ENCODE data around the gene SYNE3. TPM values are rescaled to one million over a fixed set of nuclear protein-coding genes. Genes with fewer than 3 reads are reported as not detected.

The SYNE3 gene
- total RNA-seq (1 to 10 TPM; 3.4 to 4.7 (median 4.1) TPM), polyA plus RNA-seq (1 to 10 TPM in 1 of 3 donors, under 1 TPM in 2; 0.45 to 1.3 (median 0.96) TPM)
- long read RNA-seq, donor 1 = 0 reads
- long read RNA-seq, donor 2, partial matches to known transcripts = 2 of 6 reads
- long read RNA-seq, donor 2, other reads (novel, unspliced or antisense) = 4 of 6 reads

- Histone ChIP-seq H3K9me3 (no peaks in the 10 kb centered on the region), H3K4me3 (peak within 1 kb of the TSS; percentile 86), H3K27ac (peak within 1 kb of the TSS; percentile 58), H3K27me3 (ENCODE audit: insufficient read depth in 3 of 3, low read length in 2 of 3) (no peaks in the 10 kb centered on the region), H3K36me3 (ENCODE audit: insufficient read depth in 1 of 2, low read depth in 1 of 2) (no peaks in the 10 kb centered on the region), H3K4me1 (peaks cover 40% of the 10 kb centered on the region)
- DNase-seq (peak; percentile 80 to 82), ATAC-seq (peak; percentile 71 to 73 (median 72))
- 1 to 2% (median 2%) methylated on average over 28 to 59 of the region's 60 CpGs for WGBS, 3 donors
- no peak for TF ChIP-seq CTCF (IDR thresholded peaks at IDR 0.05)
- intact Hi-C loops (cut with DNase I) = no loop called here
These were observed at the start of gene SYNE3 for GRCh38 chr14:95516554-95517181. Gene SYNE3, minus strand, starts transcription at chr14:95516650. Its CDS starts 40,829 bp downstream, at chr14:95475821.

GRCh38 chr14:95564060-95564459, 47.6 kb upstream of the SYNE3 start:
- WGBS, 3 donors = 32 to 44% (median 36%) methylated on average over 4 of the region's 4 CpGs
- Histone ChIP-seq H3K36me3 (ENCODE audit: insufficient read depth in 1 of 2, low read depth in 1 of 2) (no peaks in the 10 kb centered on the region), H3K27ac (no peak overlapping the region), H3K4me3 (no peak overlapping the region), H3K4me1 (no peaks in the 10 kb centered on the region), H3K9me3 (no peaks in the 10 kb centered on the region), H3K27me3 (ENCODE audit: insufficient read depth in 3 of 3, low read length in 2 of 3) (no peaks in the 10 kb centered on the region)
- ATAC-seq (peak in 1 of 4 donors; percentile 63), DNase-seq (peak; percentile 47 to 82)
- TF ChIP-seq CTCF (IDR thresholded peaks at IDR 0.05) = no peak
- intact Hi-C loops (cut with DNase I) = loop anchor here (5.0 to 10.0 kb wide), 6 partner anchors 118 to 861 kb away; no protein-coding TSS in a partner anchor

- H3K27me3 ChIP-seq (ENCODE audit: insufficient read depth in 3 of 3, low read length in 2 of 3) = no peaks in the 10 kb centered on the region
- no peaks in the 10 kb centered on the region for H3K4me1 ChIP-seq
- H3K36me3 ChIP-seq (ENCODE audit: insufficient read depth in 1 of 2, low read depth in 1 of 2) = no peaks in the 10 kb centered on the region
- intact Hi-C loops (cut with DNase I) = loop anchor here (2.0 to 10.0 kb wide), 8 partner anchors 119 to 862 kb away; no protein-coding TSS in a partner anchor
- no peak for DNase-seq
- ATAC-seq = no peak
- peak overlapping the region; percentile 11 for H3K4me3 ChIP-seq
- H3K9me3 ChIP-seq = no peaks in the 10 kb centered on the region
- no peak for TF ChIP-seq CTCF (IDR thresholded peaks at IDR 0.05)
- no peak overlapping the region for H3K27ac ChIP-seq
- 53 to 66% (median 58%) methylated on average over 18 of the region's 18 CpGs for WGBS, 3 donors
These were observed 46.6 kb upstream of the SYNE3 start for GRCh38 chr14:95562892-95563685.

- Histone ChIP-seq H3K4me3 (no peak overlapping the region), H3K9me3 (no peaks in the 10 kb centered on the region), H3K36me3 (ENCODE audit: insufficient read depth in 1 of 2, low read depth in 1 of 2) (no peaks in the 10 kb centered on the region), H3K4me1 (no peaks in the 10 kb centered on the region), H3K27me3 (ENCODE audit: insufficient read depth in 3 of 3, low read length in 2 of 3) (no peaks in the 10 kb centered on the region), H3K27ac (no peak overlapping the region)
- ATAC-seq = peak; percentile 91 to 96 (median 95)
- 7 to 10% (median 9%) methylated on average over 14 of the region's 14 CpGs for WGBS, 3 donors
- intact Hi-C loops (cut with DNase I) = loop anchor here (5.0 to 10.0 kb wide), 6 partner anchors 121 to 864 kb away; no protein-coding TSS in a partner anchor
- peak; percentile 94 for TF ChIP-seq CTCF (IDR thresholded peaks at IDR 0.05)
- peak; percentile 78 to 88 for DNase-seq
These were observed 44.6 kb upstream of the SYNE3 start for GRCh38 chr14:95561001-95561412.
